AG04450 (cell line): Measurements from ENCODE around the gene SNED1. TPM values are rescaled to one million over a fixed set of nuclear protein-coding genes. Genes with fewer than 3 reads are reported as not detected.
A peak's percentile ranks its signal among the peaks of the same experiment; 100 is the strongest.

Experiments used
- CTCF ChIA-PET: fragments of 300-600, 350-600 bp; formaldehyde crosslinking; extraction: SDS; loops from one replicate; lab custom pipeline; 2022; ENCODE audit warnings: antibody characterized with exemption, inconsistent platforms; lab: Charles Lee
- POLR2A ChIA-PET: fragments of 350-600 bp; formaldehyde crosslinking; extraction: SDS; loops from one replicate; lab custom pipeline; 2021; ENCODE audit warnings: antibody characterized with exemption, inconsistent platforms; lab: Yijun Ruan, JAX
- DNase-seq: peaks from one replicate; pipeline ENCODE4 v3.0.0-alpha.2; 2011; ENCODE audit warnings: low read depth, low spot score
- H3K27ac ChIP-seq: one replicate; pipeline ENCODE4 v1.5.1; 2012; ENCODE audit warnings: low read depth, low read length, control low read depth
- H3K27me3 ChIP-seq: one replicate; pipeline ENCODE4 v1.6.0; 2012; ENCODE audit warnings: low read length; ENCODE audit not compliant: control insufficient read depth, insufficient read depth
- H3K4me3 ChIP-seq: 2 replicates; pipeline ENCODE4 v1.5.1; 2011; ENCODE audit warnings: mild to moderate bottlenecking, low read depth, low read length, control low read depth
- H3K9me3 ChIP-seq: 2 replicates; pipeline ENCODE4 v1.5.1; 2012; ENCODE audit warnings: low read length; ENCODE audit not compliant: control insufficient read depth, insufficient read depth
- CTCF ChIP-seq: IDR thresholded peaks from 2 replicates; pipeline ENCODE4 v1.5.1; 2011; ENCODE audit warnings: low read depth, low read length, control low read depth, inconsistent platforms
- polyA minus RNA-seq: library from RNA; depleted of rRNA, polyadenylated mRNA; stranded (reverse); fragments of >200 nt; gene quantifications from 2 replicates; pipeline ENCODE4 v1.2.3, GENCODE V29; 2011; rRNA and poly(A)+ RNA removed
- polyA plus RNA-seq: library from polyadenylated mRNA; depleted of rRNA; stranded (reverse); fragments of >200 nt; gene quantifications from 2 replicates; pipeline ENCODE4 v1.2.3, GENCODE V29; 2011; rRNA removed

SNED1 gene
- polyA plus RNA-seq (1.6 and 2.4 TPM in 2 replicates), polyA minus RNA-seq (3.7 and 4.6 TPM in 2 replicates)

GRCh38 chr2:240997856-240998705 lies at the start of gene SNED1:
Gene SNED1 (plus strand): TSS chr2:240998618. CDS start chr2:240998838, 220 bp downstream.
- no peak for DNase-seq
- POLR2A ChIA-PET = interaction anchor here (1.4 kb wide), 1 partner anchor 82 kb away, joined by 4 read pairs; no protein-coding TSS in a partner anchor
- Histone ChIP-seq H3K27ac (no peak within 1 kb of the TSS), H3K4me3 (peak within 1 kb of the TSS; percentile 64), H3K9me3 (peaks cover 4% of the 10 kb centered on the region), H3K27me3 (no peaks in the 10 kb centered on the region)
- CTCF ChIA-PET = interaction anchor here (0.7 to 0.8 kb wide), 2 partner anchors 15 to 84 kb away, joined by 3 to 4 read pairs; no protein-coding TSS in a partner anchor
- no peak for TF ChIP-seq CTCF

GRCh38 chr2:240948905-240949790 lies 49.3 kb upstream of the SNED1 start:
- CTCF ChIA-PET = no interaction called here
- POLR2A ChIA-PET = no interaction called here
- H3K27me3 ChIP-seq = peaks cover 33% of the 10 kb centered on the region
- no peak for TF ChIP-seq CTCF
- H3K4me3 ChIP-seq = no peak overlapping the region
- DNase-seq = no peak
- H3K9me3 ChIP-seq = no peaks in the 10 kb centered on the region; the same call in 1 of the 2 replicates
- no peak overlapping the region for H3K27ac ChIP-seq

GRCh38 chr2:240949791-240950705 lies 48.4 kb upstream of the SNED1 start:
- TF ChIP-seq CTCF = no peak
- DNase-seq = no peak
- H3K9me3 ChIP-seq = no peaks in the 10 kb centered on the region; the same call in 1 of the 2 replicates
- H3K4me3 ChIP-seq = no peak overlapping the region
- H3K27ac ChIP-seq = no peak overlapping the region
- ChIA-PET POLR2A (no interaction called here), CTCF (no interaction called here)
- H3K27me3 ChIP-seq = peaks cover 39% of the 10 kb centered on the region

GRCh38 chr2:240951045-240951594 lies 47.3 kb upstream of the SNED1 start:
- peaks cover 46% of the 10 kb centered on the region for H3K27me3 ChIP-seq
- no peak for TF ChIP-seq CTCF
- no peaks in the 10 kb centered on the region; the same call in 1 of the 2 replicates for H3K9me3 ChIP-seq
- no peak overlapping the region for H3K27ac ChIP-seq
- H3K4me3 ChIP-seq = no peak overlapping the region
- DNase-seq = no peak
- ChIA-PET POLR2A (no interaction called here), CTCF (no interaction called here)
